DMS 273 (cell line): ENCODE measurements around the gene NUP50.

Experiments
- DNase-seq: peaks from one replicate; lab custom pipeline; 2025; ENCODE audit not compliant: unreplicated experiment; lab: John Stamatoyannopoulos, UW

NUP50 gene

DNA sequence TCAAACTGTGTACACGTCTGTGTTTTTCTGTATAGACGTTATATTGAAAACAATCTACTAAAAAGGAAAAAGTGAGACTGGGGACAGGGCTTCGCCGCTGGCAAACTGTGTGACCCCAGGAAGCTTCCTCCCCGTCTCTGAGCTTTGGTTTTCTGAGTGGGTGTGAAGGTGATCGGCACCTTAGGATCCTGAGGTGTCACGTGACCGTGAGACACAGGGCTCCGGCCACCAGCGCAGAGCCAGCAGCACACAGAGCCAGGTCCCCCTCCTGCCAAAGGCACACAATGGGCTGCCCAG lies 44.9 kb downstream of the NUP50 start:
- no peak for DNase-seq

DNA sequence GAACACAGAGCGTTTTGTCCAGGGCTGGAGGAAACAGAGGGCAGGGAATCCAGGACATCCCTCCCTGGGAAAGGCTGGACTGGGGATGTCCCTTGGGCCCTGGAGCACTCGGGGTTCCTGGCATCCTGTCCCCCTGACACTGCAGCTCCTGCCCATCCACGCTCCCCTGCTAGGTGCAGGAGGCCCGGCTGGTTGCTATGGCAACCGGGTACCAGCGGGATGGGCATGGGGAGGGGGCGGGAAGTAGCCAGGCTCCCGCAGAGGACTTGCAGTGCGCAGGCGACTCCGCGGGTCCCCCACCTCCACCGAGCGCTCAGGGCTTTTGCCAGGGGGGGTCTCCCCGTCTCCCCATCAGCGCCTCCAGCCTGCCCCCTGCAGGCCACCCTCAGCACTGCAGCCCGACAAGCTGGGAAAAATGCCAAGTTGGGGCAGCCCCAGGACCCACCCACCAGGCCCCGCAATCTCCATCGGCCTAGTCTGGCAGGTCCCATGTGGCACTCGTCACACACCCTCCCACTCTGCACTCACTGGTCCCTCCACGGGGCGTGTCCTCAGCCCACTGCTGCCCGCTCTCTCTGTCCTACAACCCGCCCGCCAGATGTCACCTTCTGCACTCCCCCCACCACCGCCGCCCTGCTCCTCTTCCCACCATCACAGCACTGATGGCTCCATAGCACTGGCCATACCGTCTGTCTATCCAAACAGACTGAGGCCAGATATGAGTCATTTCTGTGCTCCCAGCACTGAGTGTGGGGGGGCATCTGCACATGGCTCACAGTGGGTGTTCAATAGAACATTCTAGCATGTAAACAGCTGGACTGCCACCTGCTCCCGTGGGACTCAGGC lies 45.5 kb downstream of the NUP50 start:
- DNase-seq = peak; percentile 48

DNA sequence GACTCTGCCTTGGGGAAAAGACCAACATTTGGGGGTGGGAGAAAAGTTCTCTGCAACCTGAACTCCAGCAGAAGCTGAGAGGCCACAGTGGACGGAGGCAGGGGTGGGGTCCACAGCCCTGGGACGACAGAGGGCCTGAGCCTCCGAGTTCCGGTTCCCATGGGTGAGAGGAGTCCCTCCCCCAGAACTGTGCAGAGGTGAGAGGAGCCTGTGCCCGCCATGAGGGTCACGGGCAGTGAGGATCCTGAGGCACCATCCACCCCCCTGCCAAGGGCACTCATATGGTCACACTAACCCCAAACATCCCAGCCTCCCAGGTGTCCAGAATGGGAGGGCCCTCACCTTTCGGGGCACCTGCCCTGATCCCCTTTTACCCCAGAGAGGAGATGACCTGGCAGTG lies 46.4 kb downstream of the NUP50 start:
- no peak for DNase-seq

DNA sequence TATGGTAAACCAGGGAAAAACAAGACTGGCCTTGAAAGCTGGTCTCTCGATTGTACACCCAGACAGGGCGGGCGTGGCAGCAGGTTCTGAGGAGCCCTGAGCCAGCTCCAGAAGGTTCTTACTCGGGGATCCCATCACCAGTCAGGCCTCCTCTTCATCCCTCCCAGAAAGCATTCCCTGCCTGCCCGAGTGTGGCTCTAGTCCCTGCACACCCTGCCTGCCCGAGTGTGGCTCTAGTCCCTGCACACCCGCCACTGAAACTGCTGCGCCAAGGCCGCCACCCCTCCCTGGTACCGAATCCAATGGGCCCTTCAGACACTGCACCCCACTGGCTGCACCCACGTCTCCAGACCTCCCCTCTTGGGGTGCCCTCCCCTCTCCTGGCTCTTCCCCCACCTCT lies 46.9 kb downstream of the NUP50 start:
- no peak for DNase-seq

DNA sequence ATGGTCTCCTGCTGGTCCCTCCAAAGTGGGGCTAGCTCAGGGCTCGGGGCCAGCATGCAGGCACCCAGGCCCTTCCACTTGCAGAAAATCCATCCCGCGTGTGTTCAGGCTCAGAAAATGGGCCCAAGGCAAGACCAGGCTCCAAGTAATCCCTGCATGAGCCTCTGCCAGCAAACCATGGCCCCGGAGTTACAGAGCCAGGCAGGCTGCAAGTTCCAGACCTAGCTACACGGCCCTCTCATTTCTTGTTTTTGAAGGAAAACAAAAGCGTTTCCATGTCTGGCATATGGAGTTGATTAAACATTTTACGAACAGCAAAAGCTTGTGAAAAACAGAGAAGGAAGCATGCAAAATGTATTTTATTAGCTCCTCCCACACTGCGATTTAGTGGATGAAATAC lies 47.3 kb downstream of the NUP50 start:
- no peak for DNase-seq

DNA sequence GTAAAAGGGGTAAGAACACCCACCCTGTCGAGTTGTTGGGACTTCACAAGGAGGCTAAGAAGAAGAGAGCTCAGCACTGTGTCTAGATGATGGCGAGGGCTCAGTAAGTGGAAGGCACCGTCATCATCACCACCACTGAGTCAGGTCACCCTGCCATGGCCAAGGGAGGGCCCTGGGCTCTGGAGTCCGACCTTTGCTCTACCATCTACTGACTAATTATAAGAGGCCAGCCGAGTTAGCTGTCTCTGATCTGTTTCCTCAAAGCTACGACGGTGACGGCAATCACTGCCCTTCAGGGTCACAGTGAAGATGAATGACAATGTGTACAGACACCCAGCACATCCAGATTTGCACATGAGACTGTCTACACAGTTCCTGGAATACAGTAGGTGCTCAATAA lies 47.7 kb downstream of the NUP50 start:
- no peak for DNase-seq

DNA sequence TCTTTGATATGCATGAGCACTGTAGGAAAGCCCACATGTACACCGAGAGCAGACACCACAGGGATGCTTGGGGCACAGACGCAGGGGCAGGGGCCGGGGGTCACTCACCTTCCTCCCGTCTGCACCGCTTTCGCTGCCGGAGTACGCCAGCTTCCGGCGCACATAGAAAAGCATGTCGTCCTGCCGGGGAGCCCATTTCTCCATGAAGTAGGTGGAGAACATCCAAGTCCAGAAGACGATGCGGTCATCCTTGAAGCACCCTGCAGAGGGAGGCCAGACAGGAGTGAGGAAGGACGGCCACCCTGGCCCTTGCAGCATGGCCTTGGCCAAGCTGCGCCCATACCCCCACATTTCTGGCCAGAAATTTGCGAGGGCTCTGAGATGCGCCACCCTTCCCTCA lies 48.1 kb downstream of the NUP50 start:
- no peak for DNase-seq

DNA sequence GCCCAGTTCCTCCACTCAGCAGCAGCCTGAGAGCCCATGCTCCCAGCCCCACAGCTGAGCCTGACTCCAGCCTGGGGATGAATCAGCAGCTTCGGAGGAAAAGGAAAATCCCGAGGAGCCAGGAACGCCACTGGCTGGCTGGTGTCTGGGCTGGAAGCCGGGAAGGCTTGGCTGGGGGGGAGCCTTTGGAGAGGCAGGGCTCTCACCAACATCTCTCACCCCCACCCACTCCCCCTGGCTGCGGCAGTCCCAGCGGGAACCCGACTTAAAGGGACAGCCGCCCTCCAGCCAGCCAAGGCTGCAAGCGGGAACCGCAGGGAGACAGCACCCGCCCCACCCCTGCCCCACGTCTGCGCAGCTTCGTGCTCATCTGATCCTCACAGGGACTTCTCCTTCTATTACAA lies 48.6 kb downstream of the NUP50 start:
- DNase-seq = peak; percentile 21

DNA sequence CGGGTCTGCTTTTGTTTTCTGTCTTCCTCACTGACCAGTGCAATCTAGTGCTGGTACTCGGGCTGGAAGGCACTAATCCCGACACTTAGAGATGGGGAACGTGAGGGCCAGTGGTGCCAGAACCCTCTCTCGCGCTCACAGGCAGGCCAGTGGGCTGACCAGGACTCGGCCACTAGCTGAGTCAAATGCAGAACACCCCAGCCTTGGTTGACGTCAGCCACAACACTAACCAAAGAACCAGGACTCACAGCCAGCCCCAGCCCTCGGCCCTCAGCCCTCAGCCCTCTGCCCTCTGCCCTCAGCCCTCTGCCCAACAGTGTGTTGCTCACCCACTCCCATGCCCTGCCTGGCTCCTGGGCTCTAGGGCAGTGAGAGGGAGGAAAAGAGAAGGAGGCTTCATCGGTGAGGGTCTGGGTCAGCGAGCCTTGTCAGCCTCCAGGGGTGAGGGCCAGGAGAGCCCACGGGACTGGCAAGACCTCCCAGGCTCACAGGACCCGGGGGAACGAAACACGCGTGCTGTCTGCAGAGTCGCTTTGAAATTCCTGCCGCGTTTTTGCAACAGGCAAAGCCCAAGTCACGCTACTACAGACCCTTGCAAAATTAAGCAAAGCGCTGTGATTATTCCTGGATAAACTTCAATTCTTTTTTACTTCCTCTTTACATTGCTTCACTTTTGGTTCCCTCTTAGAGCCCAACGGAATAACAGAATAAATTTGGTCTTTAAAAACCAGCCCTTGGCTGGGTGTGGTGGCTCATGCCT lies 49.4 kb downstream of the NUP50 start:
- no peak for DNase-seq

DNA sequence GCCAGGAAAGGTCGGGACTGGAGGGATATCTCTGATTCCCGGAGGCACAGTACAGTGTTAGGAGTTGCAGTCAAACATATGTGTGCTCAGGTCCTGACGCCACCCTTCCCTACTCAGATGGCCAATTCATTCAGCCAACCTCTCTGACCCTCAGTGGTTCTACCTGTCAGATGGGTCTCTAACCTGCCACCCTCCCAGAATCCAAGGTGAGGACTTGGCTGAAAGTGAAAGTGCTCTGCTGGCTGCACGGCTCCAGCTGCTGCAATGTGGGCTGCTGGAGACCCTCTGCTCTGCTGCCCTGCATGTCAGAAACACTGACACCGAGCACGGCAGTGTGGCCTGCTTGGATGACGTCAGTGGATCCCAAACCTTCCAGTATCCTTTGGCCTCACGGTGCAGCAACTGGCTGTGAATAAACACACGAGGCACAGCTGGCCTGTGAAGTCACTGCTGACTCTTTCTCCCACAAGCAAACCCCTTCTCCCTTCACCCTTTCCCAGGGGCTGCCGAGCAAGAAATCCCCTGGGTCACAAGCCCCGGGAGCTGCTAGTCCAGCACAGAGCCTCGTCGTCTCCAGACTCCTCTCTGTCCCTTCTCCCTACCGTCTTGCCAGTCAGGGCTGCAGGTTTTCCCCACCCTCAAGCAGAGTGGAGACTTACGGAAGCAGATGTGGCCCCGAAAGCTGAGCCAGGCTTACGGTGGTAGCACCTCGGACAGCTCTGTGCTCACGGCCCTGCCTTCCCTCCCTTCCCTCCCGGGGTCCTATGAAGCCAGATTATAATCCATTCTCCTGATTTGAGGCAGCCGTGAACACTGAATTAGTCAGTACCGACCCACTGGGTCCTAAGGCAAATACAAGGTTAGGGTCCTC lies 52.6 kb downstream of the NUP50 start:
- DNase-seq = no peak

DNA sequence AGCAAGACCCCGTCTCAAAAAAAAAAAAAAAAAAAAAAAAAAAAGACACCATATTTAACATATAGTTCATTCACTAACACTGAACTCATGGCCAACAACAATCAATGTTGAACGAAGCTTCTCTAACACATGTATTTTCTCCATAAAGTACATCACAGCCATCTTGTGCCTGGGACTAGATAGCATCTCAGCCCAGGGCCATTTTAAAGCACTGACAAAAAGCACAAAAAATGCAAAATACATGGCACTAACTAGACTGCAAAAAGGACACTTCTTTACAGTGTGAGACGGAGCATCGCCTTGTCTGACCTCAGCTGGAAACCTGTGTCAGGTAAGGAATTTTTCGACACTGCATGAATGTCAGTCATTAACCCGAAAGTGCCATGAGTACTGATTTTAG lies 53.6 kb downstream of the NUP50 start:
- no peak for DNase-seq

DNA sequence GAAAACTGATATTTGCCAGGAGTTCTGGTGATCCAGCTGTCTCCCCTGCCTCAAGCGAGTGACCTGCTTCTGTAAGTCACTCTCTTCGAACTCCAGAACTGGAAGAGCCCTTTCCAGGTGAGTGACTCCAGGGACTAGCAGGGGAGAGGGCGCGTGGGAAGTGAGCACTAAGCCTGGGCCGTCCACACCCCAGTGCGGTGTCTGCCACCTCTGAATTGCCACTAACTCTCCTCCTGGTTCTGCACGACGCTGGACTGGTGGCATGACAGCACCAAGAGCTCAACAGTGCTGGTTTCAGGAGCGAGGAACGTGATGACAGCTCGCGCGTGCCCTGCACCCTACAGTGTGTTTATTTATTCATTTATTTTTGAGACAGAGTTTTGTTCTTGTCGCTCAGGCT lies 54.1 kb downstream of the NUP50 start:
- no peak for DNase-seq

DNA sequence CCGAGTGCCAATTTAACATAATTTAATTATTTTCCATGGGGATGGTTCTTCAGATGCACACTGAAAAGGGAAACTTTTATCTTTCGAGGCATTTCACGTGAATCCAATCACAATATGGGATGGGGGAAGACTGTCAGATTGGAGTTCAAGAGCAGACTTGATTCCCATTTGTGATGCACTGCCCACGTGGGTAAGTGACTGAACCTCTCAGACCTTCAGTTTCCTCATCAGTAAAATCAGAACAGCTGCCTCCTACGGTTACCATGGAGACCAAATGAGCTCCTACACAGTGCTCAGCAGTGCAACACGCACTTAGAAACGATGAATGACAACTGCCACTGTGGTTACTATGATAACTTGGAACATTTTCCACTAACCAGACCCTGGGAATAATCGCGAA lies 55.3 kb downstream of the NUP50 start:
- DNase-seq = peak; percentile 38

DNA sequence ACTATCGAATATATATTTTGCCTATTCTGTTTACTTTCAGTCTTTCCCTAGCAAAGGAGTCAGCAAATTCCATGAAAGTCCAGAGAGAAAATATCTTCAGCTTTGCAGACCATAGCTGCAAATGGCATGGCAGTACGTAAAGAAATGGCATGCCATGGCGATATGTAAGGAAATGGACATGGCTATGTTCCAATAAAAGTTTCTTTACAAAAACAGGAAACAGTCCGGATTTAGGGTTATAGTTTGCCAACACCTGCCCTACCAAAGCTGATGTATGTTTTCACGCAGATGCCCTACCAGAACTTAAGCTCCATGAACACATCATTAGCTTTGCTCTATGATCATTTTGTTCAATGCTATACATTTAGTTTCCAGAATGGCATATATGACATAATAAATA lies 57.5 kb downstream of the NUP50 start:
- no peak for DNase-seq

DNA sequence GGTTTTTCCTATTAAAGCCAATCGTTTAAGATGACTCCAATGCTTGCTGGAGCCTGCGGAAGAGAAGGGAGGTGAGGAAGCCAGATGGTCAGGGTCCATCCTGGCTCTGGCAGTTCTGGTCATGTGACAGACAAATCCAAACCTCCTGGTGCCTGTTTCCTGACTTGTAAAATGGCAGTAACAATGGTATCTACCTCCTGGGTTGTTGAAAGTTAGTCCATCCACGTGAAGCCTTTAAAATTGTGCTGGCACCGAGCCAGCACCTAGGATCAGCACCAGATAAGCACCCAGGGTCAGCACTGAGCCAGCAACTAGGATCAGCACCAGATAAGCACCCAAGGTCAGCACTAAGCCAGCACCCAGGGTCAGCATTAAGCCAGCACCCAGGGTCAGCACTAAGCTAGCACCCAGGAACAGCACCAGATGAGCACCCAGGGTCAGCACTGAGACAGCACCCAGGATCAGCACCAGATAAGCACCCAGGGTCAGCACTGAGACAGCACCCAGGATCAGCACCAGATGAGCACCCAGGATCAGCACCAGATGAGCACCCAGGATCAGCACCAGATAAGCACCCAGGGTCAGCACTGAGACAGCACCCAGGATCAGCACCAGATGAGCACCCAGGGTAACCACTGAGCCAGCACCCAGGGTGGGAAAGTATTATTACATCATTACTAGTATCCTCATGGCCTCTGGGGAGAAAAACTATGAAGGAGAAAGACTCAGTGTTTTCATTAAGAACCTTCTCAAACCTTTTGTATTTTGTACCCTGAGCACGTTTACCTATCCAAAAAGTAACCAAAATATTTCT lies 59.8 kb downstream of the NUP50 start:
- peak; percentile 32 for DNase-seq

DNA sequence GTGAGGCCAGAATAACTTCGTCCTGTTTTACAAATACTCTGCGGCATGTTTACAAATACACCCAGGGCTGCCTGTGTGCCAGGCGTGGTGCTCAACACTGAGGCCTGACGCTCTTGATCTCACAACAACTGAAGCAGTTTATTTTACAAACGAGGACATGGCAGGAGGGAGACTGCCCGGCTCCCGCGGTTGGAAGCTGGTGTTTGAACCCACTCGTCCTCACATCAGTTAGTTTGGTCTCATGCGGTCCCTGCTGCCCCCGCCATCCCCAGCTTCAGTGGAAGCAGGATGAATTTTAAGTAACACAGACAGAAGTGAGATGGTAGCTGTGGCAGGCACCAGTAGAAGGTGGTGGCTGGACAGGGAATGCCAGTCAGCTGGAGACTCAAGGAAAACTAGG lies 60.6 kb downstream of the NUP50 start:
- no peak for DNase-seq

DNA sequence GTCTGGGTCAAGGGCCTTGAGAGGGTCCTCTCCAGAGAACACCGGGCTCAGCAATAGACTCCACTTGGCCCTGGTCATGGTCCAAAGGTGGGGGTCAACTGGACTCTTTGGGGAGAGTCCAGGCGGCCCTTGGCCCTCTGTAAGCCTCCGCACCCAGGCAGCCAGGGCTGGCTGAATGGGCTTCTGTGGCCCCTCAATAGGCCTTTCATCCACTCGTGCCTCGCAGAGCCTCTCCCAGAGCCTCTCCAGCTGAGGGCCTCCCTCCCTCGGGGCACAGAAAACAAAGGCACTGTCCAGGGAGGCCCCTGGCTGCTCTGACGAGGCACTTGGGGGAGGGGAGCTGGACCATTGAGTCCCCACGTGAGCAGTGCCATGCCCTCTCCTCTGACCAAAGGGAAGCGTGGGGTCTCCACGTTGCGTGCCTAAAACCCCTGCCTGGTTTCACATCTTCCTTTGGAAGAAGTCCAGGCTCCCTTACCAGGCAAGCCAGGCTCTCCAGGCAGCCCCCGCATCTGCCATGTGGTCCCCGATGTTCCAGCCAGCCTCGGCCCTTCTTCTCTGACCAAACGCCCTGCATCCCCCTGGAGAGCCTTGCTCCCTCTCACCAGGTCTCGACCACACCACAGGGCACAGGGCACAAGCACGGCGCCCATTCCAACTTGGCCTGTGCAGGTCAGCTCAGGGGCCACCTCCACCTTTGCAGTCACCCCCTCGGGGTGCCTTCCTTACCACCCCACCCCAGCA lies 61.4 kb downstream of the NUP50 start:
- DNase-seq = no peak

DNA sequence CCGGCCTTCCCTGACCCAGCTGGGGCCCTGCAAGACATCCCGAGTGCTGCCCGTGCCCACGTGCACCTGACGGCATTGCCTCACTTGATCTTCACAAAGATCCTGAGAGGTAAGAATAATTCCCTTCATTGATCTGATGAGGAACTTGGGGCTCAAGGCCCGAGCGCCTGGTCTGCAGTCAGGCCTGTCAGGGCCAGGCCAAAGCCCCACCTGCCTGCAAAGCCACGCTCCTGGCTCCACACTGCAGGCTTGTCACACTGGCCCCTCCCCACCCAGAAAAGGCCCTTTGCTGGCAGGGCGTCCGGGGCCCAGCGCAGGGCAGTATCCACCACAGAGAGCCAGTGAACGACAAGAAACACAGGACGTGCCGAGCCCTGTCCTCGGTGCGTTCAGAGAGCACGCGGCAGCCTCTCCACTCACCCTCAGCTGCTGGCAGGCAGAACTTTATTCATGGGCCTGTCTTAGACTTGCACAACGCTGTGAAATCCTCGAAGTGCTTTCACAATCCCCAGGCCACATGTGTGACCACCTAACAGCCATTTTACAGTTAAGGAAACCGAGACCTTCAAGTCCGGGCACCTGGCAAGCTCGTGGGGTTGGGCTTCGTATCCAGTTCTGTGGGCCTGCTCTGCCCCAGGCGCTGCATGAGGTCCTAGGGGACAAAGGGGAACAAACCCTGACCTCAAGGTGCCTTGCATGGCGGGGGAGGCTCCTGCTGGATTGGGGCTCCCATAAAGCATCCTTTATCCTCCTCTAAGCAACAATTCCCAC lies 62.2 kb downstream of the NUP50 start:
- DNase-seq = no peak

DNA sequence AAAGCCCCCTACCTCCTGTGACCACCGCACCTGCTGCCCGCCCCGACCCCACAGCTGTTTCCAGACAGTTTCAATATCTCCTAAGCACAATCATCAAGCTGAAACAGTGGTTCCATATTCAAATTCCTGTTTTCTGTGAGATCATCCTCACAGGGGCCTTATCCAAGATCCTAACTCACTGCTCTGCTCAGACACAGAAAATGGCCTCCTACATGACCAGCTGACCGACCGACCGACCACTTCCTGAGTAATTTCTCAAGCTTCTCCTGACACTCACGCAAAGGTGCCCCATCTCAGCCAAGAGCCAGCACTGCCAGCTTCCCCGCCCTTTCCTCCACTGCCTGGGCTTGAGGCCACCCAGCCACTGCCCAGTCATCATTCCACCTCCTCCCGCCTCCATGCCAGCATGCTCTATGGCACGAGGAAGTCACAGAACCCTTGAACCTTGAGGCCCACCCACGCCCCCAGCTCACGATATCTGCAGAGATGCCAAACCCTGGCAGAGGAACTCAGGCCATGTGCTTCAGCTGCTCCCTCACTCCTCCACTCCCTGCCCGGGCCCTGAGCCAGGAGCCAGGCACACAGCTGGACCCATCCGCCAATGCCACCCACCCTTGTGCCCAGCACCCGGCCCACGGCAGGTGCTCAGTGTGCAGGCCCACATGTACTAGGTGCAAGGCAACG lies 62.9 kb downstream of the NUP50 start:
- peak; percentile 57 for DNase-seq
